ENCODE data around the gene NCBP2. TPM values are rescaled to one million over a fixed set of nuclear protein-coding genes. Genes with fewer than 3 reads are reported as not detected.
"Not testable (repeated sequence)": the region's sequence is repeated elsewhere in the genome, so short reads cannot be mapped to it uniquely, and the experiment has no call there.

The NCBP2 gene
- total RNA-seq, 1 experiment from 2014 or later: 102 TPM

GRCh38 chr3:196962108-196962929 is 20.0 kb upstream of the NCBP2 start:
- Histone ChIP-seq H3K27me3 (no peaks in the 10 kb centered on the region), H3K27ac (no peak overlapping the region), H3K4me3 (no peak overlapping the region), H3K36me3 (no peaks in the 10 kb centered on the region), H3K4me1 (no peaks in the 10 kb centered on the region), H3K9me3 (replicated peaks) (no peaks in the 10 kb centered on the region)
- no peak for DNase-seq

- Histone ChIP-seq H3K27me3 (peaks cover 15% of the 10 kb centered on the region), H3K27ac (no peak overlapping the region), H3K4me1 (no peaks in the 10 kb centered on the region), H3K9me3 (replicated peaks) (no peaks in the 10 kb centered on the region; the same call in 1 of the 2 replicates), H3K4me3 (no peak overlapping the region), H3K36me3 (no peaks in the 10 kb centered on the region)
- DNase-seq: no peak
Measured at GRCh38 chr3:196954832-196955231, 12.5 kb upstream of the NCBP2 start.

GRCh38 chr3:196951371-196951770 is 9.0 kb upstream of the NCBP2 start:
- Histone ChIP-seq H3K4me1 (no peaks in the 10 kb centered on the region), H3K27me3 (peaks cover 14% of the 10 kb centered on the region), H3K36me3 (no peaks in the 10 kb centered on the region), H3K4me3 (no peak overlapping the region), H3K27ac (no peak overlapping the region), H3K9me3 (replicated peaks) (no peaks in the 10 kb centered on the region)
- no peak for DNase-seq

GRCh38 chr3:196949750-196950149 is 7.4 kb upstream of the NCBP2 start:
- no peak overlapping the region for H3K27ac ChIP-seq
- peaks cover 12% of the 10 kb centered on the region for H3K27me3 ChIP-seq
- no peaks in the 10 kb centered on the region for H3K9me3 ChIP-seq (replicated peaks)
- no peak for DNase-seq
- no peaks in the 10 kb centered on the region for H3K4me1 ChIP-seq
- H3K36me3 ChIP-seq: no peaks in the 10 kb centered on the region
- H3K4me3 ChIP-seq: no peak overlapping the region

DNA sequence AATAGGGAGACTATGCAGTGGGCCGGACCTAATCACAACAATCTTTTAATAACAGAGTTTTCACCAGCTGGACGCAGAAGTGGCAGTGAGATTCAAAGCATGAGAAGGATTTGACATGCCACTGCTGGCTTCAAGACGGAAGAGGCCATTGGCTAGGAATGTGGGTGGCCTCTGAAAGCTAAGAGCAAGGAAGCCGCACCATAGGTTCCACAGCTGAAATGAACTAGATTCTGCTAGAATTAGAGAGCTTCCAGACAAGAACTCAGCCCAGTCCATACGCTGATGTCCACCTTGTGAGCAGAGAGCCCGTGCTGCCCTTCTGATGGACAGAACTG is 6.9 kb upstream of the NCBP2 start:
- no peak for DNase-seq
- no peaks in the 10 kb centered on the region for H3K9me3 ChIP-seq (replicated peaks)
- no peaks in the 10 kb centered on the region for H3K4me1 ChIP-seq
- H3K36me3 ChIP-seq: no peaks in the 10 kb centered on the region
- H3K4me3 ChIP-seq: no peak overlapping the region
- peaks cover 12% of the 10 kb centered on the region for H3K27me3 ChIP-seq
- no peak overlapping the region for H3K27ac ChIP-seq

GRCh38 chr3:196948442-196949284 is 6.3 kb upstream of the NCBP2 start:
- Histone ChIP-seq H3K4me1 (no peaks in the 10 kb centered on the region; the same call in 1 of the 2 replicates), H3K4me3 (no peak overlapping the region), H3K36me3 (no peaks in the 10 kb centered on the region), H3K27ac (no peak overlapping the region), H3K27me3 (peaks cover 12% of the 10 kb centered on the region), H3K9me3 (replicated peaks) (no peaks in the 10 kb centered on the region)
- DNase-seq: peak; percentile 41 to 66

GRCh38 chr3:196947860-196948441 is 5.6 kb upstream of the NCBP2 start:
- Histone ChIP-seq H3K36me3 (no peaks in the 10 kb centered on the region), H3K4me3 (no peak overlapping the region), H3K9me3 (replicated peaks) (no peaks in the 10 kb centered on the region), H3K27me3 (peaks cover 9% of the 10 kb centered on the region), H3K27ac (no peak overlapping the region), H3K4me1 (peaks cover 4% of the 10 kb centered on the region; the same call in 1 of the 2 replicates)
- DNase-seq: no peak

GRCh38 chr3:196947136-196947859 is 5.0 kb upstream of the NCBP2 start:
- Histone ChIP-seq H3K4me3 (no peak overlapping the region), H3K36me3 (no peaks in the 10 kb centered on the region), H3K4me1 (peaks cover 4% of the 10 kb centered on the region; the same call in 1 of the 2 replicates), H3K9me3 (replicated peaks) (no peaks in the 10 kb centered on the region), H3K27ac (no peak overlapping the region), H3K27me3 (peaks cover 4% of the 10 kb centered on the region)
- peak in 1 of 2 experiments; percentile 22 for DNase-seq

DNA sequence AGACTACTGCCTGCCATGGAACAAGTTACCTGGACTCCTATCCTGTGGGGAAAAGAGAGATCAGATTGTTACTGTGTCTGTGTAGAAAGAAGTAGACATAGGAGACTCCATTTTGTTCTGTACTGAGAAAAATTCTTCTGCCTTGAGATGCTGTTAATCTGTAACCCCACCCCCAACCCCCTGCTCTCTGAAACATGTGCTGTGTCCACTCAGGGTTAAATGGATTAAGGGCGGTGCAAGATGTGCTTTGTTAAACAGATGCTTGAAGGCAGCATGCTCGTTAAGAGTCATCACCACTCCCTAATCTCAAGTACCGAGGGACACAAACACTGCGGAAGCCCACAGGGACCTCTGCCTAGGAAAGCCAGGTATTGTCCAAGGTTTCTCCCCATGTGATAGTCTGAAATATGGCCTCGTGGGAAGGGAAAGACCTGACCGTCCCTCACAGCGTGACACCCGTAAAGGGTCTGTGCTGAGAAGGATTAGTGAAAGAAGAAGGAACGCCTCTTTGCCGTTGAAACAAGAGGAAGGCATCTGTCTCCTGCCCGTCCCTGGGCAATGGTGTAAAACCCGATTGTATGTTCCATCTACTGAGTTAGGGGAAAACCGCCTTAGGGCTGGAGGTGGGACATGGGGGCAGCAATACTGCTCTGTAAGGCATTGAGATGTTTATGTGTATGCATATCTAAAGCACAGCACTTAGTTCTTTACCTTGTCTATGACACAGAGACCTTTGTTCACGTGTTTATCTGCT is 1.9 kb upstream of the NCBP2 start:
- not testable (repeated sequence) for DNase-seq; H3K4me3 ChIP-seq; H3K36me3 ChIP-seq; H3K27me3 ChIP-seq; H3K9me3 ChIP-seq (replicated peaks); H3K27ac ChIP-seq; H3K4me1 ChIP-seq

DNA sequence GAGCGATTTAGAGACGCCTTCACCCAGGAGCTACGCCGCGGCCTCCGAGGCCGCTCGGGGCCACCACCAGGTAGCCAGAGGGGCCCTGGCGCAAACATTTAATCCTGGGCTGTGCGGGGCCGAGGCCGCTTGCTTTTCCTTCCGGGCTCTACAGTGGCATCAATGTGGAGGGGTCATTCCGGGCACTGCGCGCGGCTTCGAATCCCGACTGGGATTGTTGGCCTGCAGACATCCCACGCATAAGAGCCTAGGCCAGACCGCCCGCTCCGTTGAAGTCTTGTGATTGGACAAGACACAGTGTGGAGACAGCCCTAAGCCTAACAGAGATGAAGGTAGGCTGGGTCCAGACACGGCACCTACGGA is 568 bp upstream of the NCBP2 start:
- H3K36me3 ChIP-seq: peaks cover 15% of the 10 kb centered on the region

GRCh38 chr3:196941729-196942225 is 551 bp downstream of the NCBP2 start:
- DNase-seq: no peak
- H3K9me3 ChIP-seq (replicated peaks): no peaks in the 10 kb centered on the region
- peak overlapping the region; percentile 93 for H3K4me3 ChIP-seq
- H3K36me3 ChIP-seq: peaks cover 26% of the 10 kb centered on the region
- peaks cover 4% of the 10 kb centered on the region; the same call in 1 of the 2 replicates for H3K4me1 ChIP-seq
- H3K27me3 ChIP-seq: no peaks in the 10 kb centered on the region
- peak overlapping the region; percentile 52 for H3K27ac ChIP-seq

More for the DNA sequence above, 568 bp upstream of the NCBP2 start:
- peaks cover 4% of the 10 kb centered on the region; the same call in 1 of the 2 replicates for H3K4me1 ChIP-seq
- peak overlapping the region; percentile 52 for H3K27ac ChIP-seq
- no peaks in the 10 kb centered on the region for H3K9me3 ChIP-seq (replicated peaks)
- H3K27me3 ChIP-seq: no peaks in the 10 kb centered on the region
- H3K4me3 ChIP-seq: peak overlapping the region; percentile 93
- DNase-seq: no peak

GRCh38 chr3:196938576-196938975 is 3.8 kb downstream of the NCBP2 start:
- Histone ChIP-seq H3K9me3 (replicated peaks) (no peaks in the 10 kb centered on the region), H3K36me3 (peaks cover 54% of the 10 kb centered on the region), H3K4me3 (no peak overlapping the region), H3K27ac (no peak overlapping the region), H3K4me1 (peaks cover 3% of the 10 kb centered on the region; the same call in 1 of the 2 replicates), H3K27me3 (no peaks in the 10 kb centered on the region)
- no peak for DNase-seq

DNA sequence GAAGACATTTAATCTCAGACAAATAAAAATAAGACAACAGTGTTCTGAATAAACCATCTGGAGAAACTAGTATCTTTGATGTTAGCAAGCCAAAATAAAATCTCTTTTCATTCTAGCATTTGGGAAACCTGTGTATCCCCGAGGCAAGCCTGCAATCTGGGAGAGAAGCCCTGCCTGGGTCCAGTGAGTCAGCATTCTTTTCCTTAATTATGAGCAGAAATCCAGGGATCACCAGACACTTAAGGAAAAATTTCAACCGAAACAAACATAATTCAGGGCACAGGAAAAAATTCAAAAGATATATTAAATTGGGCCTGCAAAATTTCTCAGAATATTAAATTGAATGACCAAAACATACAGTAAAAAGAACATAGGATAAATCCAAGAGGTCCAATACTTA is 4.2 kb downstream of the NCBP2 start:
- no peak for DNase-seq
- Histone ChIP-seq H3K27ac (no peak overlapping the region), H3K4me3 (no peak overlapping the region), H3K36me3 (peaks cover 56% of the 10 kb centered on the region), H3K27me3 (no peaks in the 10 kb centered on the region), H3K4me1 (no peaks in the 10 kb centered on the region), H3K9me3 (replicated peaks) (no peaks in the 10 kb centered on the region)

GRCh38 chr3:196936288-196936687 is 6.0 kb downstream of the NCBP2 start:
- DNase-seq: no peak
- H3K9me3 ChIP-seq (replicated peaks): no peaks in the 10 kb centered on the region
- H3K4me1 ChIP-seq: no peaks in the 10 kb centered on the region
- H3K27me3 ChIP-seq: no peaks in the 10 kb centered on the region
- no peak overlapping the region for H3K27ac ChIP-seq
- H3K4me3 ChIP-seq: no peak overlapping the region
- peaks cover 66% of the 10 kb centered on the region for H3K36me3 ChIP-seq

All from SJCRH30 (cell line).